Adrenal gland (tissue), 12 donors: ENCODE results near the gene THBD. TPM values are rescaled to one million over a fixed set of nuclear protein-coding genes. Genes with fewer than 3 reads are reported as not detected.

Experiments used
- DNase-seq, 7 donors: peaks; one replicate each; pipeline ENCODE4 v3.0.0-alpha.2; 2019 to 2020
- H3K27ac ChIP-seq, 5 donors: fragments of 200-600 bp; sonication (generic) in 4 of 5; 1 replicate in 3 of 5; 2 replicates in 2 of 5; pipeline versions ENCODE4 v1.5.1 to v1.8.0; 2016 to 2020; ENCODE audit warnings: mild to moderate bottlenecking in 1 of 5
- H3K27me3 ChIP-seq: fragments of 200-600 bp; 2 replicates; pipeline ENCODE4 v1.8.0; 2021
- H3K36me3 ChIP-seq, 2 donors: fragments of 200-600 bp; replicated peaks in 1 of 2; 1 replicate in 1 of 2; 2 replicates in 1 of 2; pipeline versions ENCODE4 v1.5.1 to v1.8.0; 2018 to 2022
- H3K4me1 ChIP-seq, 2 donors: fragments of 200-600 bp; replicated peaks in 1 of 2; 1 replicate in 1 of 2; 2 replicates in 1 of 2; pipeline versions ENCODE4 v1.5.1 to v1.8.0; 2018 to 2021
- H3K4me3 ChIP-seq, 4 donors: fragments of 200-600 bp; sonication (generic) in 3 of 4; one replicate each; pipeline ENCODE4 v1.5.1; 2016 to 2018
- H3K9me3 ChIP-seq, 3 donors: fragments of 200-600 bp; sonication (generic) in 1 of 3; replicated peaks in 1 of 3; 1 replicate in 2 of 3; 2 replicates in 1 of 3; pipeline versions ENCODE4 v1.5.1 to v1.8.0; 2016 to 2021
- POLR2A ChIP-seq, 2 donors: fragments of 450-650 bp; IDR thresholded peaks; one replicate each; pipeline ENCODE4 v1.6.1; 2017; ENCODE audit warnings: antibody characterized with exemption in 2 of 2, mild to moderate bottlenecking in 2 of 2, moderate library complexity in 1 of 2
- WGBS, 4 donors: extraction: QIAGEN DNeasy Blood & Tissue Kit in 2 of 4; methylation state at CpG; one replicate each; pipeline versions ENCODE4 v1.1.5 to v1.1.7; 2013 to 2017; 5-methylcytosine and 5-hydroxymethylcytosine counted together
- intact Hi-C, 2 donors: fragments of 100-400 bp; cut with DNase I; formaldehyde crosslinking; loops; one replicate each; pipeline versions ENCODE4 v1.14.1 to v1.15.0; 2022 to 2023
- polyA plus RNA-seq, 3 donors: library from polyadenylated mRNA; stranded (reverse); fragments of 200-250 nt in 2 of 3; fragments of 350-450 nt in 1 of 3; fragmentation: Illumina TruSeq in 1 of 3; extraction: RNeasy Lipid Tissue Mini Kit (QIAGEN cat#74804) in 1 of 3; gene quantifications; one replicate each; pipeline ENCODE4 v1.2.3, GENCODE V29; 2013 to 2014
- total RNA-seq, 9 donors: library from RNA; depleted of rRNA in 4 of 9; stranded (reverse); fragments of >200 nt in 4 of 9; fragments of 120-200 nt in 1 of 9; fragmentation: NEBNext Ultra II Directional in 1 of 9; extraction: Animal tissue kit (Norgen Biotek cat#: 25700) in 1 of 9; gene quantifications; one replicate each; pipeline versions ENCODE4 v1.1.0 to v1.2.4, GENCODE V29; 2013 to 2023
- TF ChIP-seq, protein P1 (sequence below), 6 experiments: fragments of 450-650 bp in 4 of 6; fragments of 200-600 bp in 2 of 6; sonication (generic) in 1 of 6; IDR thresholded peaks; 1 replicate in 5 of 6; 2 replicates in 1 of 6; pipeline versions ENCODE4 v1.5.1 to v1.8.0; 2016 to 2021; ENCODE audit warnings: antibody characterized with exemption in 6 of 6, mild to moderate bottlenecking in 2 of 6, moderate library complexity in 1 of 6
- donor health status: healthy with polysubstance abuse.
- donor health status: Bipolar disorder and iron deficiency.
- donor health status: DM: yes; HTN: yes; CAD: no.
- donor health status: DM: no; HTN: no; CAD: no.
- donor health status: DM: no; HTN: no; CAD: no.
- donor health status: DM: yes; HTN: yes; CAD: no.

The THBD gene
- total and polyA plus RNA-seq, 12 donors = 1.2 to 58.0 (median 17.5) TPM

DNA sequence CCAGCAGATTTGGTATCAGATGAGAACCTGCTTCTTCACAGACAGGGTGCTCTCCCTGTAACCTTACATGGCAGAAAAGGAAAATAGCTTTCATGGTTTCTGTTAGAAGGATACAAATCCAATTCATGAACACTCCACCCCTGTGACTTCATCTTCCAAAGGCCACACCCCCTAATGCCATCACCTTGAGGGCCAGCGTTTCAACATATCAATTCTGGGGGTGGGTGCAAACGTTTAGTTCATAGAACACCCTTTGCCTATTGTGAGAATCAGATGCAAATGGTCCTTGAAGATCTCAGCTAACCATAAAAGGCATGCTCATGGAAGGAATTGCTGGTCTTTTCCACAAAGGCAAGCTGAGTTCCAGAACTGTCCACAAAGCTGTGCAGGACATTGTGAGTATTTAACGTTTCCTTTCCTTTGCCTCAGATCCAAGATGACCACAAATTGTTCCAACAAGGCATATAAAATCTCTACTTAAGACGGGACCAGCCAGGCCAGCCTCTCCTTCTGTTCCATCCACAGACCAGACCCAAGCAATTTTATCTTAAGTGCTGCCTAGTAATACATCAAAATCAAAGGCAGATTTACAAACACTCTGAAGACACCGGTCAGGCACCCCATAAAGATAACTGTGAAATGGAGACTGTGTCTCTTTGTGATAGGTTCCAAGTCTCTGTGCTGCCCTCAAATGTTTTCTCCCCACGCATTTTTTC lies 49.1 kb downstream of the THBD start:
- H3K9me3 ChIP-seq = no peaks in the 10 kb centered on the region
- no peaks in the 10 kb centered on the region for H3K27me3 ChIP-seq
- no peak overlapping the region for H3K27ac ChIP-seq
- no peak for DNase-seq
- 80 to 89% (median 82%) methylated on average over 6 of the region's 6 CpGs for WGBS, 4 donors
- H3K36me3 ChIP-seq = no peaks in the 10 kb centered on the region
- H3K4me3 ChIP-seq = no peak overlapping the region
- no peak for TF ChIP-seq POLR2A (IDR thresholded peaks at IDR 0.05)
- TF ChIP-seq, protein P1, sequence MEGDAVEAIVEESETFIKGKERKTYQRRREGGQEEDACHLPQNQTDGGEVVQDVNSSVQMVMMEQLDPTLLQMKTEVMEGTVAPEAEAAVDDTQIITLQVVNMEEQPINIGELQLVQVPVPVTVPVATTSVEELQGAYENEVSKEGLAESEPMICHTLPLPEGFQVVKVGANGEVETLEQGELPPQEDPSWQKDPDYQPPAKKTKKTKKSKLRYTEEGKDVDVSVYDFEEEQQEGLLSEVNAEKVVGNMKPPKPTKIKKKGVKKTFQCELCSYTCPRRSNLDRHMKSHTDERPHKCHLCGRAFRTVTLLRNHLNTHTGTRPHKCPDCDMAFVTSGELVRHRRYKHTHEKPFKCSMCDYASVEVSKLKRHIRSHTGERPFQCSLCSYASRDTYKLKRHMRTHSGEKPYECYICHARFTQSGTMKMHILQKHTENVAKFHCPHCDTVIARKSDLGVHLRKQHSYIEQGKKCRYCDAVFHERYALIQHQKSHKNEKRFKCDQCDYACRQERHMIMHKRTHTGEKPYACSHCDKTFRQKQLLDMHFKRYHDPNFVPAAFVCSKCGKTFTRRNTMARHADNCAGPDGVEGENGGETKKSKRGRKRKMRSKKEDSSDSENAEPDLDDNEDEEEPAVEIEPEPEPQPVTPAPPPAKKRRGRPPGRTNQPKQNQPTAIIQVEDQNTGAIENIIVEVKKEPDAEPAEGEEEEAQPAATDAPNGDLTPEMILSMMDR (IDR thresholded peaks at IDR 0.05) = no peak
- H3K4me1 ChIP-seq = no peaks in the 10 kb centered on the region
- intact Hi-C loops = no loop called here

DNA sequence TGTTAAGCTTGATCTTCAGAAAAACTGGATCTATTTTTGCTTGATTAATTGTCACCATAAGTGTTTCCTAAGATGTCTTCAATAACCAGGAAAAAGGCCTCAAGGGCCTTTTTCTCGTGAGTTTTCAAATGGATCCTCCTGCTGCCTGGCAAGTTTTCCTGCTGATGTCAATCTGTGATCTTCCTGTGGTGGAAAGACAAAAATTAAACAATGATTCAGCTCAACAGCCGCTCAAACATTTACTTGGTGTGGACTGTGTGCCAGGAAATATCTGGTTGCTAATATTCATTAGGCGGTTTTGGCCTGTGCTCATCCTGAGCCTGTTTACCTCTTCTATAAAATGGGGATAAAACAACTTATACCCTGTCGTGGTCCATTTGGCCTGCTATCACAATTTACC lies 49.7 kb downstream of the THBD start:
- Histone ChIP-seq H3K4me3 (no peak overlapping the region), H3K4me1 (no peaks in the 10 kb centered on the region), H3K36me3 (no peaks in the 10 kb centered on the region), H3K9me3 (no peaks in the 10 kb centered on the region), H3K27ac (no peak overlapping the region), H3K27me3 (no peaks in the 10 kb centered on the region)
- intact Hi-C loops = no loop called here
- WGBS, 4 donors = 80 to 93% (median 88%) methylated on average over 4 of the region's 4 CpGs
- no peak for DNase-seq
- TF ChIP-seq POLR2A (IDR thresholded peaks at IDR 0.05) = no peak
- TF ChIP-seq, protein P1 (IDR thresholded peaks at IDR 0.05) = no peak

DNA sequence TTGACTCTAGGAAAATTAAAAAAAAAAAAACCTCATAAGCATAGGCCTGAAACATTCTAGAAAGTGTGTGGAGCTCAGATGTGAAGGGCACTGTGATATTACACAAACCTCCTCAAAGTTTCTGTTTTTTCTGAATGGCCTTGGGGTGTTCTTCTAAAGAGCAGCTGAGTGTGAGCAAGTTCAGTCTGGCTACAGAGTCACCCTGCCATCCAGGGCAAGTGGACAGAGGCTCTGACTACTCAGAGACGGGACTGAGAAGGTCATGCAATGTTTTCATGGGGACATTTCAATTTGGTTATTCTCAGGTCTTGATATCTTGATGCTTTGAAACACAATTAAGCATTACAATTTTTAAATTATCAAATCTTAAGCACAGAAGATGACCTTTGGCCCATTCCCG lies 51.0 kb downstream of the THBD start:
- intact Hi-C loops = no loop called here
- Histone ChIP-seq H3K4me3 (no peak overlapping the region), H3K4me1 (no peaks in the 10 kb centered on the region), H3K9me3 (no peaks in the 10 kb centered on the region), H3K27ac (no peak overlapping the region), H3K27me3 (no peaks in the 10 kb centered on the region), H3K36me3 (no peaks in the 10 kb centered on the region)
- TF ChIP-seq POLR2A (IDR thresholded peaks at IDR 0.05) = no peak
- TF ChIP-seq, protein P1 (IDR thresholded peaks at IDR 0.05) = no peak
- DNase-seq = peak in 6 of 7 donors; percentile 30 to 69 (median 64)
- WGBS, 4 donors = 61 to 74% (median 72%) methylated on average over 2 of the region's 2 CpGs

DNA sequence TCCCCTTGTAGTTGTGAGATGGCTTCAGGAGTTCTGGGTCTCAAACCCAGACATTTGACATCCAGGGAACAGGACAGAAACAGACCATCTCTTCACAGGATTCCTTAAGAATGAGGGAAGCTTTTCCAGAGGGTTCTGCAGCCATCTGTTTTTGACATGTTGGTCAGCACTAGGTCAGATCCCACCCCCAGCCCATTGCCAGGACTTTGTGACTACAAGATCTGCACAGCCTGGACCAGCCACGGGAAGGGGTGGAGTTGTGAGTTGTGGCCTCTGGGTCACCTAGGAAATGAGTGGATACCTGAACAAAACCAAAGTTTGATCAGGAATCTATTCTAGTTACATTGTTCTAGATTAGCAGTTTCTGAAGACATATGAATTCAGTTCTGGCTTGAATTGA lies 53.5 kb downstream of the THBD start:
- WGBS, 4 donors = 70 to 83% (median 76%) methylated on average over 1 of the region's 1 CpG
- H3K4me1 ChIP-seq = no peaks in the 10 kb centered on the region
- H3K27ac ChIP-seq = no peak overlapping the region
- no peaks in the 10 kb centered on the region for H3K27me3 ChIP-seq
- no peak for DNase-seq
- no peaks in the 10 kb centered on the region for H3K36me3 ChIP-seq
- no peaks in the 10 kb centered on the region for H3K9me3 ChIP-seq
- no peak overlapping the region for H3K4me3 ChIP-seq
- TF ChIP-seq, protein P1 (IDR thresholded peaks at IDR 0.05) = no peak
- no peak for TF ChIP-seq POLR2A (IDR thresholded peaks at IDR 0.05)
- intact Hi-C loops = no loop called here

Other genes starting within 250 kb of the THBD start
- not detected for gene SSTR4, start 14.4 kb downstream of the THBD start, total RNA-seq
- not detected for gene SSTR4, start 14.4 kb downstream of the THBD start, polyA plus RNA-seq
- 10 to 100 TPM; 16.9 to 83.0 (median 47.3) TPM for gene CD93, start 36.7 kb upstream of the THBD start, total RNA-seq
- gene CD93, start 36.7 kb upstream of the THBD start, polyA plus RNA-seq = 10 to 100 TPM in 1 of 3 donors, 1 to 10 TPM in 2; 4.3 to 16.1 (median 8.0) TPM